ENCODE measurements around the gene CUTA. TPM values are rescaled to one million over a fixed set of nuclear protein-coding genes. Genes with fewer than 3 reads are reported as not detected.
A peak's percentile ranks its signal among the peaks of the same experiment; 100 is the strongest.

Gene CUTA
- total and polyA plus RNA-seq, 2 experiments from 2014 or later: 207 to 421 TPM

DNA sequence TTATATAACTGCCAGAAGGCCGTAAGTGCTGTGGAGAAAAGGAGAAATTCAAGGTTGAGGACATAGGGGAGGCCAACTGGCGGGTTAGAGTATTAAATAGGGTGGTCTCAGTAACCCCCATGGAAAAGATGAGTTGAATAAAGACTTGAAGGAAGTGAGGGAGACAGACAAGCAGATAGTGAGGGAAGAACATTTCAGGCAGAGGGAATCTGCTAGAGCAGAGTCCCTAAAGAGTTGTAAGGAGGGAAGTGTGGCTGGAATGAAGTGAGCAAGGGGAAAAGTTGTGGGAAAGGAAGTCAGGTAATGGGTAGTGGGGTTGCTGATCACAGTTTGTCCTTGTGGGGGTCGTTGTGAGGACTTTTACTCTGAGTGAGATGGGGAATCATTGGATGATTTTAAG lies 24.9 kb downstream of the CUTA start (continued):
- TF ChIP-seq, protein P1, sequence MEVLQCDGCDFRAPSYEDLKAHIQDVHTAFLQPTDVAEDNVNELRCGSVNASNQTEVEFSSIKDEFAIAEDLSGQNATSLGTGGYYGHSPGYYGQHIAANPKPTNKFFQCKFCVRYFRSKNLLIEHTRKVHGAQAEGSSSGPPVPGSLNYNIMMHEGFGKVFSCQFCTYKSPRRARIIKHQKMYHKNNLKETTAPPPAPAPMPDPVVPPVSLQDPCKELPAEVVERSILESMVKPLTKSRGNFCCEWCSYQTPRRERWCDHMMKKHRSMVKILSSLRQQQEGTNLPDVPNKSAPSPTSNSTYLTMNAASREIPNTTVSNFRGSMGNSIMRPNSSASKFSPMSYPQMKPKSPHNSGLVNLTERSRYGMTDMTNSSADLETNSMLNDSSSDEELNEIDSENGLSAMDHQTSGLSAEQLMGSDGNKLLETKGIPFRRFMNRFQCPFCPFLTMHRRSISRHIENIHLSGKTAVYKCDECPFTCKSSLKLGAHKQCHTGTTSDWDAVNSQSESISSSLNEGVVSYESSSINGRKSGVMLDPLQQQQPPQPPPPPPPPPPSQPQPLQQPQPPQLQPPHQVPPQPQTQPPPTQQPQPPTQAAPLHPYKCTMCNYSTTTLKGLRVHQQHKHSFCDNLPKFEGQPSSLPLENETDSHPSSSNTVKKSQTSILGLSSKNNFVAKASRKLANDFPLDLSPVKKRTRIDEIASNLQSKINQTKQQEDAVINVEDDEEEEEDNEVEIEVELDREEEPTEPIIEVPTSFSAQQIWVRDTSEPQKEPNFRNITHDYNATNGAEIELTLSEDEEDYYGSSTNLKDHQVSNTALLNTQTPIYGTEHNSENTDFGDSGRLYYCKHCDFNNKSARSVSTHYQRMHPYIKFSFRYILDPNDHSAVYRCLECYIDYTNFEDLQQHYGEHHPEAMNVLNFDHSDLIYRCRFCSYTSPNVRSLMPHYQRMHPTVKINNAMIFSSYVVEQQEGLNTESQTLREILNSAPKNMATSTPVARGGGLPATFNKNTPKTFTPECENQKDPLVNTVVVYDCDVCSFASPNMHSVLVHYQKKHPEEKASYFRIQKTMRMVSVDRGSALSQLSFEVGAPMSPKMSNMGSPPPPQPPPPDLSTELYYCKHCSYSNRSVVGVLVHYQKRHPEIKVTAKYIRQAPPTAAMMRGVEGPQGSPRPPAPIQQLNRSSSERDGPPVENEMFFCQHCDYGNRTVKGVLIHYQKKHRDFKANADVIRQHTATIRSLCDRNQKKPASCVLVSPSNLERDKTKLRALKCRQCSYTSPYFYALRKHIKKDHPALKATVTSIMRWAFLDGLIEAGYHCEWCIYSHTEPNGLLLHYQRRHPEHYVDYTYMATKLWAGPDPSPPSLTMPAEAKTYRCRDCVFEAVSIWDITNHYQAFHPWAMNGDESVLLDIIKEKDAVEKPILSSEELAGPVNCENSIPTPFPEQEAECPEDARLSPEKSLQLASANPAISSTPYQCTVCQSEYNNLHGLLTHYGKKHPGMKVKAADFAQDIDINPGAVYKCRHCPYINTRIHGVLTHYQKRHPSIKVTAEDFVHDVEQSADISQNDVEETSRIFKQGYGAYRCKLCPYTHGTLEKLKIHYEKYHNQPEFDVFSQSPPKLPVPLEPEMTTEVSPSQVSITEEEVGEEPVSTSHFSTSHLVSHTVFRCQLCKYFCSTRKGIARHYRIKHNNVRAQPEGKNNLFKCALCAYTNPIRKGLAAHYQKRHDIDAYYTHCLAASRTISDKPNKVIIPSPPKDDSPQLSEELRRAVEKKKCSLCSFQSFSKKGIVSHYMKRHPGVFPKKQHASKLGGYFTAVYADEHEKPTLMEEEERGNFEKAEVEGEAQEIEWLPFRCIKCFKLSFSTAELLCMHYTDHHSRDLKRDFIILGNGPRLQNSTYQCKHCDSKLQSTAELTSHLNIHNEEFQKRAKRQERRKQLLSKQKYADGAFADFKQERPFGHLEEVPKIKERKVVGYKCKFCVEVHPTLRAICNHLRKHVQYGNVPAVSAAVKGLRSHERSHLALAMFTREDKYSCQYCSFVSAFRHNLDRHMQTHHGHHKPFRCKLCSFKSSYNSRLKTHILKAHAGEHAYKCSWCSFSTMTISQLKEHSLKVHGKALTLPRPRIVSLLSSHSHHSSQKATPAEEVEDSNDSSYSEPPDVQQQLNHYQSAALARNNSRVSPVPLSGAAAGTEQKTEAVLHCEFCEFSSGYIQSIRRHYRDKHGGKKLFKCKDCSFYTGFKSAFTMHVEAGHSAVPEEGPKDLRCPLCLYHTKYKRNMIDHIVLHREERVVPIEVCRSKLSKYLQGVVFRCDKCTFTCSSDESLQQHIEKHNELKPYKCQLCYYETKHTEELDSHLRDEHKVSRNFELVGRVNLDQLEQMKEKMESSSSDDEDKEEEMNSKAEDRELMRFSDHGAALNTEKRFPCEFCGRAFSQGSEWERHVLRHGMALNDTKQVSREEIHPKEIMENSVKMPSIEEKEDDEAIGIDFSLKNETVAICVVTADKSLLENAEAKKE (CRISPR knock-in tag; IDR thresholded peaks at IDR 0.05): no peak
- no peak for TF ChIP-seq EZH2phosphoT487 (IDR thresholded peaks at IDR 0.05; ENCODE audit: unreplicated experiment)
- TF ChIP-seq, protein P2, sequence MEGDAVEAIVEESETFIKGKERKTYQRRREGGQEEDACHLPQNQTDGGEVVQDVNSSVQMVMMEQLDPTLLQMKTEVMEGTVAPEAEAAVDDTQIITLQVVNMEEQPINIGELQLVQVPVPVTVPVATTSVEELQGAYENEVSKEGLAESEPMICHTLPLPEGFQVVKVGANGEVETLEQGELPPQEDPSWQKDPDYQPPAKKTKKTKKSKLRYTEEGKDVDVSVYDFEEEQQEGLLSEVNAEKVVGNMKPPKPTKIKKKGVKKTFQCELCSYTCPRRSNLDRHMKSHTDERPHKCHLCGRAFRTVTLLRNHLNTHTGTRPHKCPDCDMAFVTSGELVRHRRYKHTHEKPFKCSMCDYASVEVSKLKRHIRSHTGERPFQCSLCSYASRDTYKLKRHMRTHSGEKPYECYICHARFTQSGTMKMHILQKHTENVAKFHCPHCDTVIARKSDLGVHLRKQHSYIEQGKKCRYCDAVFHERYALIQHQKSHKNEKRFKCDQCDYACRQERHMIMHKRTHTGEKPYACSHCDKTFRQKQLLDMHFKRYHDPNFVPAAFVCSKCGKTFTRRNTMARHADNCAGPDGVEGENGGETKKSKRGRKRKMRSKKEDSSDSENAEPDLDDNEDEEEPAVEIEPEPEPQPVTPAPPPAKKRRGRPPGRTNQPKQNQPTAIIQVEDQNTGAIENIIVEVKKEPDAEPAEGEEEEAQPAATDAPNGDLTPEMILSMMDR (conservative IDR thresholded peaks at IDR 0.05; ENCODE audit: low read depth in 2 of 2): no peak

DNA sequence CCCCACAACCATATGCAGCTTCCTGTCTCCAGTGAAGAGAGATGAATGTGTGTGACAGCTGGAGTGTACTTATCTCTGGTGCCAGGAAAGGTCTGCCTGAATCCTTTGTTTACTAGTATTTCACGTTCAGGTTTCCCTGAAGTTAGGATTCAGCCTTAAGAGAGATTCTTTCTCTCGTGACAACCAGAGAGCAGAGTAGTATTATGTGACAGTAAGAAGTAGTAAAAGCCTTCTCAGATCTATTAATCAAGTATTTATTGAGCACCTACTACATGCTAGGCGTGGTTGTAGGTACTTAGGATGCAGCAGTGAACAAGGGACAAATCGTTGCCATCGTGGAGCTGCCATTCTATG lies 25.3 kb downstream of the CUTA start:
- no peaks in the 10 kb centered on the region for H3K27me3 ChIP-seq (ENCODE audit: insufficient read depth)
- peaks cover 57% of the 10 kb centered on the region for H3K79me2 ChIP-seq (replicated peaks; ENCODE audit: insufficient read depth)
- no peaks in the 10 kb centered on the region for H3K36me3 ChIP-seq (ENCODE audit: insufficient read depth)
- 0 out of 2 replicates have a peak overlapping the region, but pooled peaks have one; percentile 20 for H3K27ac Mint-ChIP-seq
- H4K20me1 ChIP-seq (replicated peaks; ENCODE audit: insufficient read depth): peaks cover 41% of the 10 kb centered on the region
- H3K4me2 ChIP-seq: peak overlapping the region; percentile 94
- no peaks in the 10 kb centered on the region; the same call in 2 of the 3 replicates for H3K9me3 Mint-ChIP-seq
- no peak overlapping the region for H2AFZ ChIP-seq
- peaks cover 5% of the 10 kb centered on the region; the same call in 1 of the 2 replicates for H3F3A ChIP-seq (replicated peaks; ENCODE audit: low read depth)
- H3K9me2 ChIP-seq (ENCODE audit: insufficient read depth): no peaks in the 10 kb centered on the region
- peaks cover 28% of the 10 kb centered on the region for H3K4me1 Mint-ChIP-seq
- no peak for DNase-seq (ENCODE audit: low spot score)
- H3K4me3 ChIP-seq: peak overlapping the region; percentile 92
- peak overlapping the region; percentile 91 for H3K4me3 Mint-ChIP-seq
- H3K4me1 ChIP-seq (ENCODE audit: insufficient read depth): peaks cover 8% of the 10 kb centered on the region
- peaks cover 7% of the 10 kb centered on the region for H3K36me3 Mint-ChIP-seq (ENCODE audit: low read depth)
- H3K27me3 Mint-ChIP-seq (ENCODE audit: insufficient read depth, low read depth, poor library complexity): peaks cover 5% of the 10 kb centered on the region
- H3K27ac ChIP-seq (ENCODE audit: low read depth): peak overlapping the region; percentile 72; the same call in 1 of the 2 replicates
- no peak for ATAC-seq
- TF ChIP-seq JUNB (IDR thresholded peaks at IDR 0.05; ENCODE audit: unreplicated experiment): no peak
- no peak for TF ChIP-seq CREB1 (CRISPR knock-in tag; IDR thresholded peaks at IDR 0.05; ENCODE audit: low read depth)
- no peak for TF ChIP-seq NANOG (IDR thresholded peaks at IDR 0.05; ENCODE audit: borderline replicate concordance)
- no peak for TF ChIP-seq POLR2AphosphoS5 (IDR thresholded peaks at IDR 0.05; ENCODE audit: low read depth)
- TF ChIP-seq, protein P3, sequence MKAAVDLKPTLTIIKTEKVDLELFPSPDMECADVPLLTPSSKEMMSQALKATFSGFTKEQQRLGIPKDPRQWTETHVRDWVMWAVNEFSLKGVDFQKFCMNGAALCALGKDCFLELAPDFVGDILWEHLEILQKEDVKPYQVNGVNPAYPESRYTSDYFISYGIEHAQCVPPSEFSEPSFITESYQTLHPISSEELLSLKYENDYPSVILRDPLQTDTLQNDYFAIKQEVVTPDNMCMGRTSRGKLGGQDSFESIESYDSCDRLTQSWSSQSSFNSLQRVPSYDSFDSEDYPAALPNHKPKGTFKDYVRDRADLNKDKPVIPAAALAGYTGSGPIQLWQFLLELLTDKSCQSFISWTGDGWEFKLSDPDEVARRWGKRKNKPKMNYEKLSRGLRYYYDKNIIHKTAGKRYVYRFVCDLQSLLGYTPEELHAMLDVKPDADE (IDR thresholded peaks at IDR 0.05): no peak
- TF ChIP-seq ZNF331 (CRISPR knock-in tag; IDR thresholded peaks at IDR 0.05; ENCODE audit: low read depth): no peak
- no peak for TF ChIP-seq EZH2phosphoT487 (IDR thresholded peaks at IDR 0.05; ENCODE audit: unreplicated experiment)
- TF ChIP-seq, protein P4, sequence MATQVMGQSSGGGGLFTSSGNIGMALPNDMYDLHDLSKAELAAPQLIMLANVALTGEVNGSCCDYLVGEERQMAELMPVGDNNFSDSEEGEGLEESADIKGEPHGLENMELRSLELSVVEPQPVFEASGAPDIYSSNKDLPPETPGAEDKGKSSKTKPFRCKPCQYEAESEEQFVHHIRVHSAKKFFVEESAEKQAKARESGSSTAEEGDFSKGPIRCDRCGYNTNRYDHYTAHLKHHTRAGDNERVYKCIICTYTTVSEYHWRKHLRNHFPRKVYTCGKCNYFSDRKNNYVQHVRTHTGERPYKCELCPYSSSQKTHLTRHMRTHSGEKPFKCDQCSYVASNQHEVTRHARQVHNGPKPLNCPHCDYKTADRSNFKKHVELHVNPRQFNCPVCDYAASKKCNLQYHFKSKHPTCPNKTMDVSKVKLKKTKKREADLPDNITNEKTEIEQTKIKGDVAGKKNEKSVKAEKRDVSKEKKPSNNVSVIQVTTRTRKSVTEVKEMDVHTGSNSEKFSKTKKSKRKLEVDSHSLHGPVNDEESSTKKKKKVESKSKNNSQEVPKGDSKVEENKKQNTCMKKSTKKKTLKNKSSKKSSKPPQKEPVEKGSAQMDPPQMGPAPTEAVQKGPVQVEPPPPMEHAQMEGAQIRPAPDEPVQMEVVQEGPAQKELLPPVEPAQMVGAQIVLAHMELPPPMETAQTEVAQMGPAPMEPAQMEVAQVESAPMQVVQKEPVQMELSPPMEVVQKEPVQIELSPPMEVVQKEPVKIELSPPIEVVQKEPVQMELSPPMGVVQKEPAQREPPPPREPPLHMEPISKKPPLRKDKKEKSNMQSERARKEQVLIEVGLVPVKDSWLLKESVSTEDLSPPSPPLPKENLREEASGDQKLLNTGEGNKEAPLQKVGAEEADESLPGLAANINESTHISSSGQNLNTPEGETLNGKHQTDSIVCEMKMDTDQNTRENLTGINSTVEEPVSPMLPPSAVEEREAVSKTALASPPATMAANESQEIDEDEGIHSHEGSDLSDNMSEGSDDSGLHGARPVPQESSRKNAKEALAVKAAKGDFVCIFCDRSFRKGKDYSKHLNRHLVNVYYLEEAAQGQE (IDR thresholded peaks at IDR 0.05; ENCODE audit: unreplicated experiment): no peak
- no peak for TF ChIP-seq EZH2 (IDR thresholded peaks at IDR 0.05; ENCODE audit: low read depth, unreplicated experiment)

All from GM23338 (cell line).